ENCODE results near the gene ATP9B. TPM values are rescaled to one million over a fixed set of nuclear protein-coding genes. Genes with fewer than 3 reads are reported as not detected.

The ATP9B gene
- total RNA-seq, 1 experiment from 2014 or later, result 25.6 TPM

DNA sequence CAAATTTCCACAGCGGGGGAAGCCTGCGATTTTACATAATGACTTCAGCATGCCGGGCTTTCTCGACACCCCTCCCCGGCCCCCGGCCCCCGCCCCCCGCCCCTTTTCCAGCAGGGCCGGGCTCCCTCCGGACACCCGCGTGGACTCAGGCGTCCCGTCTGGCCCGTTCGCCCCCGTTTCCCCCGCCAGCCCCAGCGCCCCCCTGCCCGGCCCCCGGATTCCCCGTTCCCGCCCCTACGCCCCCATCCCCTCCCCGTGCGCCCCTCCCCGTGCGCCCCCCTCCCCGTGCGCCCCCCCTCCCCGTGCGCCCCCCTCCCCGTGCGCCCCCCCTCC is 326.1 kb downstream of the ATP9B start:
- Mint-ChIP-seq H3K9me3 (ENCODE audit: low read depth, unreplicated experiment) (no peaks in the 10 kb centered on the region), H3K36me3 (ENCODE audit: insufficient read depth, unreplicated experiment) (peaks cover 6% of the 10 kb centered on the region), H3K4me1 (ENCODE audit: low read depth, unreplicated experiment) (no peaks in the 10 kb centered on the region), H3K27me3 (ENCODE audit: unreplicated experiment) (peaks cover 2% of the 10 kb centered on the region), H3K27ac (ENCODE audit: unreplicated experiment) (no peak overlapping the region), H3K4me3 (ENCODE audit: low read depth, unreplicated experiment) (peak overlapping the region; percentile 79)
- DNase-seq, result no peak
- CTCF ChIA-PET, result no interaction called here
- intact Hi-C loops (cut with micrococcal nuclease; ENCODE audit: unreplicated experiment), result no loop called here
- no TSS peak for BruUV-seq (replicated peaks)
- TF ChIP-seq, protein P1, sequence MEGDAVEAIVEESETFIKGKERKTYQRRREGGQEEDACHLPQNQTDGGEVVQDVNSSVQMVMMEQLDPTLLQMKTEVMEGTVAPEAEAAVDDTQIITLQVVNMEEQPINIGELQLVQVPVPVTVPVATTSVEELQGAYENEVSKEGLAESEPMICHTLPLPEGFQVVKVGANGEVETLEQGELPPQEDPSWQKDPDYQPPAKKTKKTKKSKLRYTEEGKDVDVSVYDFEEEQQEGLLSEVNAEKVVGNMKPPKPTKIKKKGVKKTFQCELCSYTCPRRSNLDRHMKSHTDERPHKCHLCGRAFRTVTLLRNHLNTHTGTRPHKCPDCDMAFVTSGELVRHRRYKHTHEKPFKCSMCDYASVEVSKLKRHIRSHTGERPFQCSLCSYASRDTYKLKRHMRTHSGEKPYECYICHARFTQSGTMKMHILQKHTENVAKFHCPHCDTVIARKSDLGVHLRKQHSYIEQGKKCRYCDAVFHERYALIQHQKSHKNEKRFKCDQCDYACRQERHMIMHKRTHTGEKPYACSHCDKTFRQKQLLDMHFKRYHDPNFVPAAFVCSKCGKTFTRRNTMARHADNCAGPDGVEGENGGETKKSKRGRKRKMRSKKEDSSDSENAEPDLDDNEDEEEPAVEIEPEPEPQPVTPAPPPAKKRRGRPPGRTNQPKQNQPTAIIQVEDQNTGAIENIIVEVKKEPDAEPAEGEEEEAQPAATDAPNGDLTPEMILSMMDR (IDR thresholded peaks at IDR 0.05; ENCODE audit: unreplicated experiment), result no peak

DNA sequence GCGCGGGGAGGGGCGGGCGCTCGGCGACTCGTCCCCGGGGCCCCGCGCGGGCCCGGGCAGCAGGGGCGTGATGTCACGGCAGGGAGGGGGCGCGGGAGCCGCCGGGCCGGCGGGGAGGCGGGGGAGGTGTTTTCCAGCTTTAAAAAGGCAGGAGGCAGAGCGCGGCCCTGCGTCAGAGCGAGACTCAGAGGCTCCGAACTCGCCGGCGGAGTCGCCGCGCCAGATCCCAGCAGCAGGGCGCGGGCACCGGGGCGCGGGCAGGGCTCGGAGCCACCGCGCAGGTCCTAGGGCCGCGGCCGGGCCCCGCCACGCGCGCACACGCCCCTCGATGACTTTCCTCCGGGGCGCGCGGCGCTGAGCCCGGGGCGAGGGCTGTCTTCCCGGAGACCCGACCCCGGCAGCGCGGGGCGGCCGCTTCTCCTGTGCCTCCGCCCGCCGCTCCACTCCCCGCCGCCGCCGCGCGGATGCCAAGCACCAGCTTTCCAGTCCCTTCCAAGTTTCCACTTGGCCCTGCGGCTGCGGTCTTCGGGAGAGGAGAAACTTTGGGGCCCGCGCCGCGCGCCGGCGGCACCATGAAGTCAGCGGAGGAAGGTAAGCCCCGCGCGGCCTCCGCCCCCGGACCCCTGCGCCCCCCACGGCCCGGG is 326.7 kb downstream of the ATP9B start, which contains the start of gene NFATC1:
TSS of gene NFATC1 (plus strand) at position 170 of the 644 bp plus-strand sequence. CDS start at position 465, 295 bp downstream.
- H3K9me3 Mint-ChIP-seq (ENCODE audit: low read depth, unreplicated experiment), result no peaks in the 10 kb centered on the region
- no peak within 1 kb of the TSS for H3K27ac Mint-ChIP-seq (ENCODE audit: unreplicated experiment)
- H3K36me3 Mint-ChIP-seq (ENCODE audit: insufficient read depth, unreplicated experiment), result peaks cover 7% of the 10 kb centered on the region
- peak; percentile 42 for DNase-seq
- intact Hi-C loops (cut with micrococcal nuclease; ENCODE audit: unreplicated experiment), result no loop called here
- TF ChIP-seq, protein P1 (IDR thresholded peaks at IDR 0.05; ENCODE audit: unreplicated experiment), result no peak
- H3K27me3 Mint-ChIP-seq (ENCODE audit: unreplicated experiment), result no peaks in the 10 kb centered on the region
- no peaks in the 10 kb centered on the region for H3K4me1 Mint-ChIP-seq (ENCODE audit: low read depth, unreplicated experiment)
- no TSS peak for BruUV-seq (replicated peaks)
- peak within 1 kb of the TSS; percentile 79 for H3K4me3 Mint-ChIP-seq (ENCODE audit: low read depth, unreplicated experiment)
- CTCF ChIA-PET, result no interaction called here

DNA sequence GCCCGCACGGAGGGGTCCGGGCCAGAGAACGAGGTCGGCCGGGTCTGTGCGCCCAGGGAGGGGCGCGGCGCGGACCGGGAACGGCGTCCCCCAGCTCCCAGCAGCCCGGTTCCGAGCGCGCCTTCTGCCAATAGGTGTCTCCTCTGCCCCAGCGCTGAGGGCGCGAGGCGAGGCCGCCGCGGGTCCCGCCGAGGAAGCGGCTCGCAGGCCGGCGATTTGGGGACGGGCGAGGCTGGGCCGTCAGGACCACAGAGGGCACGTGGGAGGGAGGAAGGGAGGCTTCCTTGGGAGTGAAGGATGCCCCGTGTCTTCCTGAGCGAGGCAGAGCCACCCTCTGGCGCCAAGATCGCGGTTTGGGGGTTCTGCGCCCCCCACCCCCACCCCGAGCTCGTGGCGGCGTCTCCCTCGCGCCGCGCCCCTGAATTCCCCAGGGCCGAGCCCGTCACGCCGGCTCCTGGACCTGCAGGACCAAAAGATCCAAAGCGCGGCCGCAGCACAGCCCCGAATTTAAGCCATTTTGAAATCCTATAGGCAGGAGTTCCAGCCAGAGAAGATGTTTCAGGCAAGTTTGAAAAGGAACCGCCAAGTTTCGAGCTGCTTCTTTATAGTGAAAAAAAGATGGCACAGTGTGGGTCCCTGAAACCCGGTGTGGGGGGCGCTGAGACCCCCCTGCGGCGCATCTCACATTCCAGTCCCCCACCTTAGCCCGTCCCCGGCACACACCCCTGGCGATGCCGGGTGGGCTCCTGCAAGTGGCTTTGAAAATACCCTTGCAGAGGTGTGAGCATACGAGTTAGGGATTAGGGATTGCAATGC is 327.4 kb downstream of the ATP9B start:
- CTCF ChIA-PET, result no interaction called here
- no peaks in the 10 kb centered on the region for H3K9me3 Mint-ChIP-seq (ENCODE audit: low read depth, unreplicated experiment)
- peak; percentile 50 for DNase-seq

DNA sequence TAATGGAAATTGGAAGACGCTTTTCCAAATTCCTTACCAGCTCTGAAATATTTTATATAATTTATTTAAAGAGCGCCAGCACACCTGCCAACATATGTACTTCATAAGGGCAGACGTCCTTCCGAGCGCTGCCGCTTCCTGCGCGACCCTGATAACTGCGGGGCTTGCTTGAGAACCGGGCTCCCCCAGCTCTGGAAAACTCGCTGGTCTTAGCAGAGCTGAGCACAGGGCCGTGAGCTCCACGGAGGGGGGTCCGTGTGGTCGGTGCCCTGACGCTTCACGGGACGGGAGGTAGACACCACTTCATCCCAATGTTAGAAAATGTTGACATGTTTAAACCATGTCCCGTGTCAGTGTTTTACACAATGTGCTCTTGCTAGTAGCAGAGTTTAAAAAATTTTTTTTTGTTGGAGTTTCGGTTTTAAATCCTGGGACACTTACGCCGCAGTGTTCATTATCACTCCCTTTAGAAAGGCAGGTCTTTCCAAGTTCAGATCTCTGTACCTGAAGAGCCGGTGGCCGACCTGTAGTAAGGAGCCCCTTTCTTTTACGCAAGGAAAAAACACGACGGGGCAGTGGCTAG is 328.1 kb downstream of the ATP9B start:
- TF ChIP-seq, protein P1 (IDR thresholded peaks at IDR 0.05; ENCODE audit: unreplicated experiment), result no peak
- Mint-ChIP-seq H3K36me3 (ENCODE audit: insufficient read depth, unreplicated experiment) (peaks cover 15% of the 10 kb centered on the region), H3K4me1 (ENCODE audit: low read depth, unreplicated experiment) (no peaks in the 10 kb centered on the region), H3K4me3 (ENCODE audit: low read depth, unreplicated experiment) (no peak overlapping the region), H3K27me3 (ENCODE audit: unreplicated experiment) (no peaks in the 10 kb centered on the region), H3K27ac (ENCODE audit: unreplicated experiment) (no peak overlapping the region), H3K9me3 (ENCODE audit: low read depth, unreplicated experiment) (no peaks in the 10 kb centered on the region)
- DNase-seq, result no peak
- intact Hi-C loops (cut with micrococcal nuclease; ENCODE audit: unreplicated experiment), result no loop called here
- CTCF ChIA-PET, result no interaction called here
- no TSS peak for BruUV-seq (replicated peaks)

More for the DNA sequence above, 327.4 kb downstream of the ATP9B start:
- TF ChIP-seq, protein P1 (IDR thresholded peaks at IDR 0.05; ENCODE audit: unreplicated experiment), result no peak
- Mint-ChIP-seq H3K4me1 (ENCODE audit: low read depth, unreplicated experiment) (no peaks in the 10 kb centered on the region), H3K4me3 (ENCODE audit: low read depth, unreplicated experiment) (peak overlapping the region; percentile 70), H3K27ac (ENCODE audit: unreplicated experiment) (no peak overlapping the region), H3K27me3 (ENCODE audit: unreplicated experiment) (no peaks in the 10 kb centered on the region), H3K36me3 (ENCODE audit: insufficient read depth, unreplicated experiment) (peaks cover 15% of the 10 kb centered on the region)
- no TSS peak for BruUV-seq (replicated peaks)
- intact Hi-C loops (cut with micrococcal nuclease; ENCODE audit: unreplicated experiment), result no loop called here
